Measurements from ENCODE around the gene MAP3K21. TPM values are rescaled to one million over a fixed set of nuclear protein-coding genes. Genes with fewer than 3 reads are reported as not detected.

MAP3K21 gene
- polyA plus RNA-seq, 1 donor = 11.0 TPM

GRCh38 chr1:233406994-233407631 lies 79.6 kb downstream of the MAP3K21 start:
- H3K27ac ChIP-seq (ENCODE audit: low read length) = no peak overlapping the region
- peaks cover 6% of the 10 kb centered on the region for H3K9me3 ChIP-seq (ENCODE audit: control insufficient read depth, low read depth, low read length)
- no peaks in the 10 kb centered on the region for H3K36me3 ChIP-seq (ENCODE audit: control insufficient read depth, insufficient read depth, low read length)
- peaks cover 7% of the 10 kb centered on the region for H3K27me3 ChIP-seq (ENCODE audit: control insufficient read depth, insufficient read depth, low read length)
- no peaks in the 10 kb centered on the region for H3K4me1 ChIP-seq (ENCODE audit: control insufficient read depth, insufficient read depth, low read length)
- WGBS (ENCODE audit: insufficient coverage, low lambda C conversion rate) = no CpG with 5 or more reads among the region's 6 CpGs
- H3K4me3 ChIP-seq (ENCODE audit: low read length) = no peak overlapping the region
- no peak for DNase-seq

GRCh38 chr1:233409540-233409939 lies 82.0 kb downstream of the MAP3K21 start:
- WGBS (ENCODE audit: insufficient coverage, low lambda C conversion rate) = 46% methylated on average over 2 of the region's 2 CpGs
- Histone ChIP-seq H3K4me1 (ENCODE audit: control insufficient read depth, insufficient read depth, low read length) (no peaks in the 10 kb centered on the region), H3K4me3 (ENCODE audit: low read length) (no peak overlapping the region), H3K27me3 (ENCODE audit: control insufficient read depth, insufficient read depth, low read length) (peaks cover 4% of the 10 kb centered on the region), H3K27ac (ENCODE audit: low read length) (no peak overlapping the region), H3K36me3 (ENCODE audit: control insufficient read depth, insufficient read depth, low read length) (no peaks in the 10 kb centered on the region), H3K9me3 (ENCODE audit: control insufficient read depth, low read depth, low read length) (peaks cover 6% of the 10 kb centered on the region)
- DNase-seq = no peak

- DNase-seq = no peak
- H3K36me3 ChIP-seq (ENCODE audit: control insufficient read depth, insufficient read depth, low read length) = no peaks in the 10 kb centered on the region
- H3K4me1 ChIP-seq (ENCODE audit: control insufficient read depth, insufficient read depth, low read length) = no peaks in the 10 kb centered on the region
- no peak overlapping the region for H3K27ac ChIP-seq (ENCODE audit: low read length)
- peaks cover 4% of the 10 kb centered on the region for H3K27me3 ChIP-seq (ENCODE audit: control insufficient read depth, insufficient read depth, low read length)
- peaks cover 6% of the 10 kb centered on the region for H3K9me3 ChIP-seq (ENCODE audit: control insufficient read depth, low read depth, low read length)
- no peak overlapping the region for H3K4me3 ChIP-seq (ENCODE audit: low read length)
- WGBS (ENCODE audit: insufficient coverage, low lambda C conversion rate) = no CpG with 5 or more reads among the region's 5 CpGs
Observed at GRCh38 chr1:233410906-233411305, 83.4 kb downstream of the MAP3K21 start.

- no peak overlapping the region for H3K27ac ChIP-seq (ENCODE audit: low read length)
- H3K4me3 ChIP-seq (ENCODE audit: low read length) = no peak overlapping the region
- peaks cover 4% of the 10 kb centered on the region for H3K27me3 ChIP-seq (ENCODE audit: control insufficient read depth, insufficient read depth, low read length)
- no peak for DNase-seq
- H3K36me3 ChIP-seq (ENCODE audit: control insufficient read depth, insufficient read depth, low read length) = no peaks in the 10 kb centered on the region
- H3K9me3 ChIP-seq (ENCODE audit: control insufficient read depth, low read depth, low read length) = peaks cover 5% of the 10 kb centered on the region
- no peaks in the 10 kb centered on the region for H3K4me1 ChIP-seq (ENCODE audit: control insufficient read depth, insufficient read depth, low read length)
- no CpG with 5 or more reads among the region's 2 CpGs for WGBS (ENCODE audit: insufficient coverage, low lambda C conversion rate)
Observed at GRCh38 chr1:233412812-233413211, 85.3 kb downstream of the MAP3K21 start.

GRCh38 chr1:233421293-233421692 lies 93.8 kb downstream of the MAP3K21 start:
- H3K9me3 ChIP-seq (ENCODE audit: control insufficient read depth, low read depth, low read length) = no peaks in the 10 kb centered on the region
- H3K36me3 ChIP-seq (ENCODE audit: control insufficient read depth, insufficient read depth, low read length) = no peaks in the 10 kb centered on the region
- H3K4me3 ChIP-seq (ENCODE audit: low read length) = no peak overlapping the region
- no peaks in the 10 kb centered on the region for H3K4me1 ChIP-seq (ENCODE audit: control insufficient read depth, insufficient read depth, low read length)
- no peaks in the 10 kb centered on the region for H3K27me3 ChIP-seq (ENCODE audit: control insufficient read depth, insufficient read depth, low read length)
- H3K27ac ChIP-seq (ENCODE audit: low read length) = no peak overlapping the region
- no peak for DNase-seq

GRCh38 chr1:233424779-233425178 lies 97.3 kb downstream of the MAP3K21 start:
- Histone ChIP-seq H3K27ac (ENCODE audit: low read length) (no peak overlapping the region), H3K4me3 (ENCODE audit: low read length) (no peak overlapping the region), H3K9me3 (ENCODE audit: control insufficient read depth, low read depth, low read length) (no peaks in the 10 kb centered on the region), H3K36me3 (ENCODE audit: control insufficient read depth, insufficient read depth, low read length) (no peaks in the 10 kb centered on the region), H3K4me1 (ENCODE audit: control insufficient read depth, insufficient read depth, low read length) (no peaks in the 10 kb centered on the region), H3K27me3 (ENCODE audit: control insufficient read depth, insufficient read depth, low read length) (no peaks in the 10 kb centered on the region)
- no peak for DNase-seq
- no CpG with 5 or more reads among the region's 2 CpGs for WGBS (ENCODE audit: insufficient coverage, low lambda C conversion rate)

- Histone ChIP-seq H3K4me3 (ENCODE audit: low read length) (no peak overlapping the region), H3K36me3 (ENCODE audit: control insufficient read depth, insufficient read depth, low read length) (no peaks in the 10 kb centered on the region), H3K27me3 (ENCODE audit: control insufficient read depth, insufficient read depth, low read length) (no peaks in the 10 kb centered on the region), H3K9me3 (ENCODE audit: control insufficient read depth, low read depth, low read length) (no peaks in the 10 kb centered on the region), H3K4me1 (ENCODE audit: control insufficient read depth, insufficient read depth, low read length) (no peaks in the 10 kb centered on the region), H3K27ac (ENCODE audit: low read length) (no peak overlapping the region)
- DNase-seq = peak in 1 of 2 donors; percentile 34
- WGBS (ENCODE audit: insufficient coverage, low lambda C conversion rate) = no CpG with 5 or more reads among the region's 1 CpG
Observed at GRCh38 chr1:233427907-233428306, 100.4 kb downstream of the MAP3K21 start.

- no CpG with 5 or more reads among the region's 3 CpGs for WGBS (ENCODE audit: insufficient coverage, low lambda C conversion rate)
- Histone ChIP-seq H3K27ac (ENCODE audit: low read length) (no peak overlapping the region), H3K9me3 (ENCODE audit: control insufficient read depth, low read depth, low read length) (no peaks in the 10 kb centered on the region), H3K27me3 (ENCODE audit: control insufficient read depth, insufficient read depth, low read length) (no peaks in the 10 kb centered on the region), H3K4me1 (ENCODE audit: control insufficient read depth, insufficient read depth, low read length) (no peaks in the 10 kb centered on the region), H3K4me3 (ENCODE audit: low read length) (no peak overlapping the region), H3K36me3 (ENCODE audit: control insufficient read depth, insufficient read depth, low read length) (no peaks in the 10 kb centered on the region)
- DNase-seq = no peak
Observed at GRCh38 chr1:233431753-233432403, 104.4 kb downstream of the MAP3K21 start.

GRCh38 chr1:233432916-233433315 lies 105.4 kb downstream of the MAP3K21 start:
- Histone ChIP-seq H3K36me3 (ENCODE audit: control insufficient read depth, insufficient read depth, low read length) (no peaks in the 10 kb centered on the region), H3K27ac (ENCODE audit: low read length) (no peak overlapping the region), H3K9me3 (ENCODE audit: control insufficient read depth, low read depth, low read length) (no peaks in the 10 kb centered on the region), H3K27me3 (ENCODE audit: control insufficient read depth, insufficient read depth, low read length) (no peaks in the 10 kb centered on the region), H3K4me3 (ENCODE audit: low read length) (no peak overlapping the region), H3K4me1 (ENCODE audit: control insufficient read depth, insufficient read depth, low read length) (no peaks in the 10 kb centered on the region)
- no peak for DNase-seq
- WGBS (ENCODE audit: insufficient coverage, low lambda C conversion rate) = no CpG with 5 or more reads among the region's 1 CpG

GRCh38 chr1:233433436-233434210 lies 106.1 kb downstream of the MAP3K21 start:
- no peak overlapping the region for H3K4me3 ChIP-seq (ENCODE audit: low read length)
- H3K36me3 ChIP-seq (ENCODE audit: control insufficient read depth, insufficient read depth, low read length) = no peaks in the 10 kb centered on the region
- no peak overlapping the region for H3K27ac ChIP-seq (ENCODE audit: low read length)
- H3K4me1 ChIP-seq (ENCODE audit: control insufficient read depth, insufficient read depth, low read length) = no peaks in the 10 kb centered on the region
- H3K27me3 ChIP-seq (ENCODE audit: control insufficient read depth, insufficient read depth, low read length) = no peaks in the 10 kb centered on the region
- no peak for DNase-seq
- WGBS (ENCODE audit: insufficient coverage, low lambda C conversion rate) = no CpG with 5 or more reads among the region's 4 CpGs
- H3K9me3 ChIP-seq (ENCODE audit: control insufficient read depth, low read depth, low read length) = no peaks in the 10 kb centered on the region
